ENCODE results near the gene PBX1.

PBX1 gene

GRCh38 chr1:164564378-164564777 lies 5.4 kb downstream of the PBX1 start:
- no peak for DNase-seq

DNA sequence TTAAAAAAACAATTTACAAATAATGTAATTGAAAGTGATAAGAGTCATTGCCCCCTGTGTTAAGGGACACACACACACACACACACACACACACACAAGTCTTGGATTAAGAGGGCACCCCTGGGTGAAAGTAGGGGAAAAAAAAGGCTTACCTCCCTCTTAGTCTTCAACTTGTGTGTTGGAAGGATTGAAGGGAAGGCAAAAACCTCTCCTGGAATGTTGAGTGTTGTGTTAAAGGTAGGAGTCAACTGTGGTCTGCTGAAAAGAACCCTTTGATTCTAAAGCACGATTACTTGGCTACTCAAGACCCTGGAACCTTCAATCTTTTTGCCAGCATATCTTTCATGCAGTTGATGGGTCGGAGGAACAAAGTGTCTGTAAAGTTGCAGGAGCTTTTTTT lies 6.4 kb downstream of the PBX1 start:
- DNase-seq, result no peak

DNA sequence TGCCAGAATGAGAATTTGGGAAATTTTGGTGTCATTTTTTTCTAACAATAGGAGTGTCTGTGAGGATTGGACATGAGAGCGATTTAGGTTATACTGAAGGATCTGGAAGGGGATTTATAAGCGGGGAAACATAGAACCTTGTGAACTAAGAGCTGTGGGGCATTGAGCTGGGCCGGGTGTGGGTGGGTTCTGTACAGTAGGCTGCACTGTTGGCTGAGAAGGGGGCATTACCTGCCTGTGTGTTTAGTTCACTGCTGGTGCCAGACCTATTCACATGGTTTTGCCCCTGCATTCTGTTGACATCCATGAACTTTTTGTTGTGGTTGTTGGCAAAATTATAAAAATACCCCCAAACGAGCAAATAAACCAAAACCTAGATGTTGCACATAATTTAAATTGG lies 8.8 kb downstream of the PBX1 start:
- DNase-seq, result no peak

- no peak for DNase-seq
Measured at GRCh38 chr1:164569241-164569640, 10.3 kb downstream of the PBX1 start.

DNA sequence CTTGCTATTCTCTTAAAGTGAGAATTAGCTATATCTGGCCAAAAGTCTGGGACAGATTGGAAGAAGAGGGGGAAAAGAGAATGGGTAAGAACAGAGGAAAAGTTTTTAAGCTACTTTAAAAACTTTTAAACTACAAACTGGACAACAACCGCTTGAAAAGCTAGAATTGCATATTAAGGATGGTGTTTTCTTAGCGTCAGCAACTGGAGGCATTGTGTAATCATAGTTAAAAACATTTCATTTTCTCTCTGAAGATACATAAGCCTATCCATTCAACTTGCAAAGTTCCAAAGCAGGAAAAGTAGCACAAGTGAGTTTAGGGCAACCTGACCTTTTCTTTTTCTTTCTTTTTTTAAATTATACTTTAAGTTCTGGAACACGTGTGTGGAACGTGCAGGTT lies 10.9 kb downstream of the PBX1 start:
- DNase-seq, result no peak

GRCh38 chr1:164571333-164571732 lies 12.3 kb downstream of the PBX1 start:
- no peak for DNase-seq

- DNase-seq, result no peak
Measured at GRCh38 chr1:164575356-164575886, 16.4 kb downstream of the PBX1 start.

DNA sequence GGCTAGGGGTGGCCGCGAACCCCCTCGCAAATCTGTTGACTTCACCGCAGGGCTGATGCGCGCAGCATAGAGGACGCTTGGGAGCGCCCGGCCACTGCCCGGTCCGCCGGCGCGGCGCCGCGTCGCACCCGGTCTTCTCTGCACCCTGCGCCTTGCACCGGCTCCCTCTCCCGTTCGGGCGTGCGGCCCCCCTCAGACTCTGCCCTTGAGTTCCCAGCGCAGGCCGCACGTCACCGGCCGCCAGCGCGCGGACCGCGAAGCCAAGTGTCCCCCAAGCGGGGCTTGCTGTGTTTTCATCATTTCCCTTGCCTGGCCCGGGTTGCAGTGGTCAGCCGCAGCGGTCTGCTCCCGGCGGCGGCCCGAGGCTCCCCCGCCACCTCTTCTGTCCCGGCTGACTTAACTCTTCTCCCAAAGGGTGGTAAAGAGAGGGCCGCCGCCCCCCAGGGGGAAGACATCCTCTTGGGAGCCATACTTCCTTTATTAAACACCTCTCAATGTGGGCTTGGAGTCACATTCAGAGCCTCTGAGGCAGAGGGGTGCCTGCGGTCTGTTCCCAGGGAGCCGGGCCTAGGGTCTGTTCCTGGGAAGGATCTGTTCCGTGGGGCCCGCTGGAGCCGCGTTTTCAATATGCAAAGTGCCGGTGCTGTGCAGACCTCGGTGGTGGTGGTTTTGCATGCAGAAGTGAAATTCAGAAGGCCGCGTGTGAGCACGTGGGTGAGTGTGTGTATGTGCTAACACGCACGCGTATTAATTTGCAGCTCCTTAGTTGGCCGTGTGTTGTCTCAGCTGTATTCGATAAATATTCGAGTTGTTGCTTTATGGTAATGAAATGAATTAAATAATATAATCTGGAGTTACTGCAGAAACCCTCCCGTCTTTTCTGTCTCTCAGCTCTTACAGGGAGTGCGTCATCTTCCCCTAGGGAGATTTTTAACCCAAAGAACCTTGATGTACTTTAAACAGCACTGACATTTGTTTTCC lies 17.6 kb downstream of the PBX1 start:
- DNase-seq, result peak; percentile 47

DNA sequence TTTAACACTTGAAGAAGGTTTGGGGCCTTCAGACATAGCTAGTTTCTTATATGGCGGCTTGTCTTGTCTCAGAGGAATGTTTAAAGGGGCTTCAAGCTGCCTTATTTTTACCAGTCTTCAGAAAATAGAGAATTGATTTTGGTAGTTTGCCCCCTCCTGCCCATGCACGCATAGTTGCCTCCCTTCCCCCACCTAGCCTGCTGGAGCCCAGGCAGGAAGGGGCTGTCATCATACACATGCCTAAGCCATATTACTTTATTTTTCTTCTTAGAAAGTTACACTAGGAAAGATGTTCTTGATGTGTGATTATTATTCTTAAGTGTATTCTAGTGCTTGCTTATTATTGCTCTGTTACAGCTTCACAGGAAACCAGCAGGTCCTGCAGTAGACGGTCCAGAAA lies 18.3 kb downstream of the PBX1 start:
- no peak for DNase-seq

DNA sequence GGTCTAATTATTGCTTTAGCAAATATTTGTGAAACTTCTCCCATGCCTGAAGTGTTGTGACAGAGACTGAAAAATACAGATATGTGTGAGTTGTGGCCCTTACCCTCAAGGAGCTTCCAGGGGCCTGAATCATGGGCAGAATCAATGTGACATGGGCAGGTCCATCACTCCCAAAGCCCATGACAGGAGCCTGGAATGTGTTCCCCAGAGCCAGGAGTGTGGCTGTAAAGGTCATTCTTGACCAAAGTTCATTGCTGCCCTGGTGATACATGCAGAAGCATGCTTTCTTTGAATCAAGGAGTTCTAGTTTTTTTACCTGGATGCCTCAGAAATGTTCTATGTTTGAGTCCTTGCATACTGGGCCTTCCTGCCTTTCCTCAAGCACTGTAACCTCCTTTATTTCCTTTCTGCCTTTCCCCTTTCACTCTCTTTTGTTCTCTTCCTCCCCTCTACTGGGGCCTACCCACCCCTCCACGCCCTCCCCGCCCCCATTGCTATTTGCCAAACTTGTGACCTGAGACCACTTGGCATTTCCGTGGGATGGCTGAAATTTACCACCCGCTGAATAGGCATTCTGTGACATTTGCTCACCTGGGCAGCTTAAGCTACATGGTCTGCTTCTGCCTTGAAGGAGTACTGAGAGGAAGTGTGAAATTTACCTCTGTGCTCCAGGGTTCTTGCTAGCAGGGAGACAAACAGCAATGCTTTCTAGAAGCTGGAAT lies 19.7 kb downstream of the PBX1 start:
- no peak for DNase-seq

DNA sequence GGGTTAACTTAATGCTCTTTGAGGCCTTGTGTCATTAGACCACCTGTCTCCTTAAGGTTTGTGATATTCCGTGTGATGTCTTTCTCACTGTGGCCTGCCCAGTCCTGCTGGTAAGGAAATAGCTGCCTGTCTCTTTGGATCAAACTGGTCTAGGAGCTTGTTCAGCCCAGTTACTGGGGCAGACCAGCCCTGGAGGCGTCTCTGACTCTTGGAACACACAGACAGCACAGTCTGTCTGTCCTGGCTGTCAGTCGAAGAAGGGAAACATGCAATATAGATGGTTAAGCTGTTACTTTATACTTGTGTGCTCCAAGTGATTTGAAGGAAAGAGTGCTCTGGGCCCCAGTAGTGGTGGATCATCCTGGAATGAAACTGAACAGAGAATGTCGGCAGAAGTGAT lies 20.4 kb downstream of the PBX1 start:
- DNase-seq, result no peak

GRCh38 chr1:164581762-164582161 lies 22.8 kb downstream of the PBX1 start:
- no peak for DNase-seq

DNA sequence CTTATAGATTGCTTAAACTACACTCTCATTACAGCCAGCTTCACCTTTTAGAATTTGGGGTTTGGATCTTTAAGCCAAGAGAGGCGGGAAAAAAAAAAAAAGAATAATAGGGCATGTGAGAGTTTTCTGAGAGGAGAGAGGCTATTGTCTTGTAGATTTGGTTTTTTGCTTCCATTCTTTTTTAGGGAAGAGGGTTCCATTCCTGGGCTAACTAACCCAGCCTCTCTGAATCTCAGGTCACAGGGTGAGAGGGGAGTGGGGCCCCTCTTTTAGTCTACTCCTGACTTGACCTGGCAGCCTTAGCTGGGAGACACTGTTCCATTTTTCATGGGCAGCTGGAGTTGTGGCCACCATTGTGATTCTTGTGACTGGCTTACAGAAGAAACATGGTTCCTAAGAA lies 24.2 kb downstream of the PBX1 start:
- no peak for DNase-seq

- DNase-seq, result no peak
Measured at GRCh38 chr1:164583835-164584539, 25.0 kb downstream of the PBX1 start.

- DNase-seq, result no peak
Measured at GRCh38 chr1:164586591-164586990, 27.6 kb downstream of the PBX1 start.

DNA sequence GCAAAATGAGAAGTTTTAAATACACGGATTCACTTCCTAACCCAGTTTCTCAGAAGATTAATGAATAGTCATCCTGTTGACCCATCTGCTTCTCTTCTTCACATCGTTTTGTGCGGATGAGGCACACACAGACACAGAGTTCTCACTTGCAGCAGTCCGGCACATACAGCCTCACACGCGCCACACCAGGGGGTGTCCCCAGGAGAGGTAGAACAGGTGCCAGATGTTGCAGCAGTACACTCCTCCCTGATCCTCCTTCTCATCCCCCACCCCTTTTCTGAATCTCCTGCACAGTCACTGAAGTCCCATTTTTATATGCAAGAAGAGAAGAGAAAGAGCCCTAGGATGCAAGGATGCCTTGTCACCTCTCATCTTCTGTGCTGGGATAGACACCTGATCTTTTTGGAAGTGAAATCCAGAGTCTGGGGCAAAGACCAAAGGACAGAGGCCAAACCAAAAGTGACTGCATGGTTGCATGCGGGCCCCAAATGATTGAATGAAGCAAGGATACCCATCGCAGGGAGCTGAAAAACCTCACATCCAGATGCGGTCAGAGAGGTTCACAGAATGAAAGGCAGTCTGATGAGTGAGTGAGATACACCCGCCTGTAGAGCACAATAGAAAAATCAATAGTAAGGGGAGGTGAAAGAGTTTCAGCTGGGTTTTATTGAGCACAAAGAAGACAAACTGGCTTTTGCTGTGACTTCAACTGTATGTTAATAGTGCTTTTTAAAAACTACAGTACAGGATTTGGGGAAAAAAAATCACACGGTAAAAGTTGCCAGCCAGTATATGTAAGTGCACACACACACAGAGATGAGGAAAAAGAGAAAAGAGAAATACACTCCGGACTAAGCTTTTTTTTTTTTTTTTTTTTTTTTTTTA lies 28.9 kb downstream of the PBX1 start:
- no peak for DNase-seq

GRCh38 chr1:164588516-164589341 lies 29.7 kb downstream of the PBX1 start:
- DNase-seq, result peak; percentile 89

GRCh38 chr1:164589408-164589807 lies 30.4 kb downstream of the PBX1 start:
- DNase-seq, result no peak

DNA sequence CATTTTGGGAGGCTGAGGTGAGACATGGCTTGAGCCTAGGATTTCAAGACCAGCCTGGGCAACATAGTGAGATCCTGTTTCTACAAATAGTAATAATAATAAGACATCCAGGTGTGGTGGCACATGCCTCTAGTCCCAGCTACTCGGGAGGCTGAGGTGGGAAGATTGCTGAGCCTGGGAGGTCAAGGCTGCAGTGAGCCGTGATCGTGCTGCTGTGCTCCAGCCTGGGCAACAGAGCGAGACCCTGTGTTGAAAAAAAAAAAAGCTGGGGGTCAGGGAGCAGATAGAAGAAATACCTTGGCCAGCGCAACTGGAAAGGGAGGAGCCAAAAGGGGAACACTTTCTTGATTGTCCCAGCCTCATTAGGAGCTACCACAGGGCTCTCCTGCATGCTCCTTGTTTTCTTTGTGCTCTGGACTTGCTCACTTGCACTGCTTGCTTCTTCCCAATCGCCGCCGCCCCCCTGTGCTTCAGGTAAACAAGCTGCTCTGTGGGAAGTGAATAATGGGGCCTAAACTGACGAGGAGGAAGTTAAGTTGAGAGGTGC lies 31.1 kb downstream of the PBX1 start:
- DNase-seq, result no peak

- DNase-seq, result no peak
Measured at GRCh38 chr1:164590592-164590991, 31.6 kb downstream of the PBX1 start.

DNA sequence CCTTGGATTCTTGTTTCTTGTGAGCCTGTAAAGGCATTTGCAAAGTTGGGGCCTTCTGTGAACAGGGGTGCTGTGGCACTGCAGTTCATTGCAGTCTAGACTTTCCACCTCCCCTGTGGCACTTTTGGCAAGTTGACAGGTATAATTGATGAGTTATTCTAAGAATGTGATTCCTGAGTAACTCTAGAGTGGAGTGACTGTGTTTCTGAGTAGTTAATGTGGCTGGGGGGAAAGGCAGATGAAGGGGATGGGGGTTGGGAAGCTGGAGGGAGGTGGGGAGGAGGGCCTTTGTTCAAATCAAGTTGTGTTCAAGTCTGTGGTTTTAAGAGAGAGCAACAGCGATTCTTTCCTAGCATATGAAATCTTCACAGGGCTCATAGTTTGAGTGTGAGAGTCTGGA lies 32.9 kb downstream of the PBX1 start:
- no peak for DNase-seq

Measured in right hindlimb (tissue), 1 donor.